Dedifferentiated amniotic fluid mesenchymal stem cell (primary cell): ENCODE data around the gene AHDC1.
A peak's percentile ranks its signal among the peaks of the same experiment; 100 is the strongest.
"Not testable (repeated sequence)": the region's sequence is repeated elsewhere in the genome, so short reads cannot be mapped to it uniquely, and the experiment has no call there.

Experiments
- DNase-seq: peaks from one replicate; pipeline ENCODE4 v3.0.0-alpha.2; 2016; ENCODE audit errors: extremely low spot score

AHDC1 gene

GRCh38 chr1:27563341-27563590 lies 40.7 kb downstream of the AHDC1 start:
- no peak for DNase-seq

DNA sequence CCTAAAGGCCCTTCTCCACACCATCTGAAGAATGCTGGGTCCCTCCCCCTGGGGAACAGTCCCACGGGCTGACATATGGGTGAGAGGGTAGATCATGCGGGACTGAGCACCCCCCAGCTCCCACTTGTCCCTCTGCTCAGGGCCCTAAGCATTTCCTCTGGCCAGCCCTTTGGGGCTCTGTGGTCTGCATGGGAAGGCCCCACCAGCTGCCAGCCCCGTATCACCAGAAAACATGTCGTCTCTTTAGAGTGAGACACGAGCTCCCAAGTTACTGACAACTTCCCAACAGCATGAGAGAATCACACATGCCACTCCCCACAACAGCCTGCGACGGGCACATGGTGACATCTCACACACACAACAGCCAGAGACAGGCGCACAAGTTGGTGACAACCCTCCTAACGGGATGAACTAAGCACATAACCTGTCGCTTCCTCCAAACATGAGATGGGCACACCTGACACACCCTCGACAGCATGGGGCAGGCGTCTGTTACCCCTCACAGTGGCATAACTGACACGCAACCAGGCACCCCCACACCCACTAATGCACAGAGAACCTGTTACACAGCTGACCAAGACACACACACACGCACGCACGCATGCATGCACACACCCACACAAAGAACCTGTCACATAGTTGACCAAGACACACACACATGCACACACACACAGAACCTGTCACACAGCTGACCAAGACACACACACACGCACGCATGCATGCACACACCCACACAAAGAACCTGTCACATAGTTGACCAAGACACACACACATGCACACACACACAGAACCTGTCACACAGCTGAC lies 41.2 kb downstream of the AHDC1 start:
- no peak for DNase-seq

GRCh38 chr1:27562021-27562420 lies 41.9 kb downstream of the AHDC1 start:
- DNase-seq, result no peak

DNA sequence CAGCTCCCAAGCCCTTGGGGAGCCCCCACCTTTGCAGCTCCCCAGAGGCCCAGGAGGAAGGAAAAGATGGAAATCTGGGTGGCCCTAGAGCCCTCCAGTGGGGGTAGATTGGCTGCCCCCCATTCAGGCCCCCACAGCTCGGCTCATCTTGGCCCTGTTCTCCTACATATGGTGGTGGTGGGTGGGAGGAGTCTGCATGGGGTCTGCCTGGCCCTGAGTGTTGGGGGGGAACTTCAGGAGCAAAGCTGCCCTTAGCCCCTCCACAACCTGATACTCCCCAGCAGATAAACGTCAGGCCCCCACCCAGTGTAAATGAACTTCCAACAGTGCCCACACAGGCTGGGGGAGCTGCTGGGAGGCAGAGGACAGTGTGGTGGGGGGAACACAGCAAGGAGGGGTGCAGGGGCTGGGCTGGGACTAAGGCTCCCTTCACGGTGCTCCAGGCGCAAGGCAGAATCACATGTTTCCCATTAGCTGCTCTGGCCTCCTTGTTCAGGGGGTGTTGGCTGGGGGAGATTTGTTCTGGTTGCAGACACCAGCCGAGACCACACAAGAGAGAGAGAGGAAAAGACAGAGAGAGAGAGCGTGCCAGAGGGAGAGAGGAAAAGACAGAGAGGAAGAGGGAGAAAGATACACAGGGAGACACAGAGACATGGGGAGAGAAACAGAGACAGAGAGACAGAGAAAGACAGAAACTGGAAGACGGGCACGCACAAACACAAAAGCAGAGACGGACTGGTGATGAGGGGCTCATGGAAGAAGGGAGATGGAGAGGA lies 42.6 kb downstream of the AHDC1 start:
- DNase-seq, result no peak

GRCh38 chr1:27560268-27561123 lies 43.4 kb downstream of the AHDC1 start:
- no peak for DNase-seq

DNA sequence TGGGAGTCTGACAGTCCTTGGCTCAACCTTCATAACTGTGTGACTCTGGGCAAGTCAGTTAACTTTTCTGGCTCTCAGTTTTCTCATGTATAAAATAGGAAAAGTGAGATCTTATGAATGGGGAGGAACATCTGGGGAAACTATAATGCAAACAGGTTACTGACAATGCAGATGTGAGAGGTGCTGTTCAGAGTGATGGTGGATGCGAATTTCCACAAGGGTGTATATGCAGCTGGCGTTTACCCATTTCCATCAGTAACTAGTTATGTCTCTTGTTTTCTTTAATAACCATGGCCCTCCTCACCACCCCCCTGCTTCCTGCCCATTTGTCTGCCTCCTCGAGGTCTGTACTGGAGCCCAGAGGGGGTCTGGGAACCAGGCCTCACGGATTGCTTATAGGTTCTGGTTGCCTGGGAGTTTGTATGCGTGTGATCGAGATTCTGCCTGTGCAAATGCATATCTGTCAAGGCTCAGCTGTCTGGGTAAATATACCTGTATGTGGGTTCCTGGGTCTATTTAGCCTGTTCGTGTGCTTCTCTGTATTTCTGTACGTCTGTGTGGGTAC lies 44.4 kb downstream of the AHDC1 start:
- no peak for DNase-seq

DNA sequence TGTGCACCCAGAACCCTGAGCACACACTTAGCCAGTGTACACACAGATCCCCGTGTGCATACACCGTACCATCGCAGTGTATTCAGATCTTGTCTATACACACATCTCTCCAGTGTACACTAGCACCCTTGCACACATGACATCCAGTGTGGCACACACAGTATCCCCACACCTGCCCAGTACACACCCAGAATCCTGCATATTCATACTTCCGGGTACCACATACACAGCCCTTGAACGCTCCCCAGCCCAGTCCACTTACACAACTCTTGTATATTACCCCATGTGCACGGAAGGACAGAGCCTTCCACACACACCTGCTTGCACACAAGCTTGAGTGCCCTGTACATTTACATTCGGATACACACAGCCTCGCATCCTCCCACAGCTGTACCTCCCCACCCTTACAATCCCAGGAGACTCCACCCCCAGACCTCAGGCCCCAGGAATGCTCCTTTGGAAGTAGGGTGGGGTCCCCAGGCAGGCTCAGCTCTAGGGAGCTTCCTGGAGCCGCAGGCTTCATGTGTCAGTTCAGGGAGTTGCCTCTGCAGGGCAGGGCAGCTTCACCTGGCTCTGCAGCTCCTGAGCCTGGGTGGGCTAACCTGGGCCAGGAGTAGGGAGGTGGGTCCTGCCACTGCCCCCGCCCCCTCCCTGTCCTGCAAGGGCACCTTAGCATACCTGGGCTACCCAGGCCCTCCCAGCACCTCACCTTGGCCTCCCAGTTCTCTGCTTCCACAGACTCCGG lies 46.2 kb downstream of the AHDC1 start:
- no peak for DNase-seq

DNA sequence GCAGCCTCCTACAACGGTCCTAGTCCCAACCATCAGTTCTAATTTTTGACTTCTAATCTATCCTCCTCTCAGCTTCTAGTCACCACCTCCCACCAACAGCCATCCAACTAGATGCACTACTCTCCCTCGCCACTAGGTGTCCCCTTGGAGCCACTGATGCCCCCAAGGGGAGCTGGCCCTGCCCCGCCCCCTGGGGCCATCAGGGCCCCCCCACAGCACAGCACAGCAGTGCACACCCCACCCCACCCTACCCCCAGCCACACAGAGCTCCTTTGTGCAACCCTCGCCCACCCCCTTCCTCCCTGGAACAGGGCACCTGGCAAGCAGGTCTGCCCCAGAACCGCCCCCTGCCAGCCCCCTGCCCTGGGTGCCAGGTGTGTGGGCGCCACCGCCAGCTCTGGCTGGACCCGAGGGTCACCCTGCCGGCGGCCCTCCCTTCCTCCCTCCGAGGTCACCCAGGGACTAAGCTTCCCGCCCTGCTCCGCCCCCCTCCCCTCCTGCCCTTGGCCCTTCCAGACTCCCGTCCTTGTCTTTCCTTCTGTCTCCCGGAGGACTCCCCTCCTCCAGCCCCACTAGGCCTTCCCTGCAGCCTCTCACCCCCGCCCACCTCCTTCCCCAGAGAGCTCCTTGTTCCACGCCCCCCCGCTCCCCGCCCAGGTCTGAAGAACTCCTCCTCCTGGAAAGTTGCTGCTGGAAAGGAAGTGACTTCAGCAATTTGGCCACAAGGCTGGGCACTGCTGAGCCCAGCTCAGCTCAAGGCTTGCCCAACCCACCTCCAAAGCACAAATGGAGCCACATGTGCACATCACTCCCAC lies 47.0 kb downstream of the AHDC1 start:
- peak; percentile 92 for DNase-seq

GRCh38 chr1:27556435-27556780 lies 47.5 kb downstream of the AHDC1 start:
- DNase-seq, result no peak

- no peak for DNase-seq
Observed at GRCh38 chr1:27555700-27556424, 48.1 kb downstream of the AHDC1 start.

- DNase-seq, result no peak
Observed at GRCh38 chr1:27554759-27555699, 48.9 kb downstream of the AHDC1 start.

DNA sequence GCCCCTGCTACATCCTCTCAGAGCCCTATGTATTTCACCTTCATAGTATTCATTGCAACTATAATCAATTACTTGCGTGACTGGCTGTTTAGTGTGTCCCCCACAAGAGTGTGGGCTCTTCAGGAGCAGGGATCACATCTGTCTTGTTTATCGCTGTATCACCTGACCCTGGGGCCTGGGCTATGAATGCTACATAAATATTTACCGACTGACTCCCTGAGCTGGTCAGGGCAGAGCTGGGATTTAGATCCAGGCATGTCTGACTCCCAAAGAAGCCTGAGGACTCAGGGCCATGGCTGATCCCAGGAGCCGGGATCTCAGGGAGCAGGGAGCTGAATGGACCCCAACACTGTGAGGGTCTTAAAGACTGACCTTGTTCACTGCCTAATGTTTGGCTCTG lies 49.7 kb downstream of the AHDC1 start:
- no peak for DNase-seq

GRCh38 chr1:27553823-27554222 lies 50.1 kb downstream of the AHDC1 start:
- DNase-seq, result not testable (repeated sequence)

GRCh38 chr1:27552911-27553420 lies 51.0 kb downstream of the AHDC1 start:
- no peak for DNase-seq

GRCh38 chr1:27551953-27552312 lies 52.0 kb downstream of the AHDC1 start:
- no peak for DNase-seq

DNA sequence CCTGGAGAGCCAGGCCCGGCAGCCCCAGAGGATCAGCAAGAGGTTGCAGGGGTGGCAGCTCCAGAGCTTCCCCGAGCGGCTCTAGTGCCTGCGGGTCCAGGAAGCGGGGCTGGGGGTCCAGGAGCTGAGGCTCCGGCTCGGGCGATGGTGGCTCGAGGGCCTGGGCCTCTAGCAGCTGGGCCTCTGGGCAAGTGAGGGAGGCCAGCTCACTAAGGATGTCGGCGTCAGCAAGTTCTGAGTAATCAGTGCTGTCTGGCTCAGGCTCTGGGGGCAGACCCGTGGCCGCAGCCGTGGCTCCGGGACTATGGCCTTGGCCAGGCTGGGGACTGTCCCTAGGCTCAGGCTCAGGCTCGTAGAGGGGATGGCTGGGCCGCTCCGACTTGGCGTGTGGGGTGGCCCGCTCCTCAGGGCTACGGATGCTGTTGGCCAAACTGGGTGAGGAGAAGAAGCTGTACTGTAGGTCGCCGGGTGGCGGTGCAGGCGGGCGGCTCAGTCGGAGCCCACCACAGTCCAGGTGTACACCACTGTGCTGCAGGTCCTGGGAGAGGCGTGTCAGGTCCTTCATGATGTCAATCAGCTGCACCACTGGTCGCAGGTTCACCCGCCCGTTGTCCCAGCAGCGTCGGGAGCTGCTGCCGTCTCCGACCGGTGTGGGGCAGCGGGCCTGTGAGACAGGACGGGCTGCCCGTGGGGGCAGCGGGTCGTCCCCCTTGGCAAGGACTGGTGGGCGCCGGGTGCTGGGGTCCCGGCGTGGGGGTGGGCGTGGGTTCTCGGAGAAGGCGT lies 52.6 kb downstream of the AHDC1 start:
- no peak for DNase-seq

GRCh38 chr1:27550510-27551169 lies 53.3 kb downstream of the AHDC1 start:
- DNase-seq, result no peak
